Measurements from ENCODE around the gene TRABD2A.
"Not testable (repeated sequence)": the region's sequence is repeated elsewhere in the genome, so short reads cannot be mapped to it uniquely, and the experiment has no call there.

Gene TRABD2A

DNA sequence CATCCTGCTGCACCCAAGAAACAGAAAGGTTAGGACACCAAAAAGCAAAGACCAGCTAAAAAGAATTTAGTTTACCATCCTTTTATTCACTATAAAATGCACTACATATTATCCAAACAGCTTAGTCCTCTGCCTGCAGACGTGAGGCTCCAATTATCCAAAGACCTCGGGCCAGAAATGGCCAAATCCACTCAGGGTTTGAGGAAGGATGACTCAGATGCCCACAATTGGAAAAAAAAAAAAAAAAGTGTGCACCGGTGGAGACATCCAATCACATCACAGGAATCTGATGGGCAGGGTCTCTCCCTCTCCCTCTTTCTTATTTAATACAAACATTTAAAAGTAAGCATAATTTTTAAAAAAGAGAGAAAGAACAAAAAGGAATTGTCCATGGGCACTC lies 65.7 kb downstream of the TRABD2A start:
- no peak for FAIRE-seq

DNA sequence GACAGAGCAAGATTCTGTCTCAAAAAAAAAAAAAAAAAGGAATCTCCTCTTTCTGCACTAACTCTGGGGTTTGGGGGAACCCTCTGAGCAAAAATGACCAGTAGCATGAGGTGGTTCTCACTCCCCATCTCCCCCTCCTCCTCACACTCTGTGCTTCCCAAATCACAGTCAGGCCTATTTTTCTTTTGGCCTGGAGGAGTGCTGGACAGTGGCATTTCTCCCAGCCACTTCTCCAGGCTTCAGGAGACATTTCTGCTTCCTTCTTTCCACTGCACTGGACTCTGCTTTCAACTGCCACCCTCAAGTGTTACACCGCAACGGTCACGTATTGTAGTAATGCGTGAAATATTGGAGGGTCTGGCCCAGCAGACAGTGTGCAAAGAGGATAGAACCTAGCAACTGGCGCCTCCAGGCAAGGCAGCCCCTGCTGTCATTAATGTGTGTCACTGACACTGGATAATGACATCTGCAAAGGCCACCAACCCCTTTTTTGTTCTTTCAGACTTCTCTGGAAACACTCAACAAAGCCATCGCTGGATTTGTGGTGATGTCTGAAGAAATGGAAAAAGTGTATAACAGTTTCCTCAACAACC lies 68.9 kb downstream of the TRABD2A start:
- no peak for FAIRE-seq

DNA sequence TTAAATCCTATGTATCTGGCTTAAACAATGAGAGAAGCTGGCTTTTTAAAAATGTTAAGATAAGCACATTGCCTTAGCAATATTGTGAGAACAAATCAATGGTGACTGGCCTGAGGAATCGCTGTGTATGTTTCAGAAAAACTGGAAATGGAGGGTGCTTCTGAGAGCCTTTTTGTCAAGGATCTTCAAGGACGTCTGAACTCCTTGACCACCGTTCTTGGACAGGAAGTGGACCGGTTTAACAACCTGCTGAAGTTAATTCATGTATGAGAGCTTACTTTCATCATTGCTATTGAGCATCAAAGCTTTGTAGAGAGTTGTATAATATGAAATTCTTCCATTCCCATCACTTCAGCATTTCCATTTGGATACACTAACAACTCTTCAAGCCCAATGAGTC lies 72.6 kb downstream of the TRABD2A start:
- no peak for FAIRE-seq

DNA sequence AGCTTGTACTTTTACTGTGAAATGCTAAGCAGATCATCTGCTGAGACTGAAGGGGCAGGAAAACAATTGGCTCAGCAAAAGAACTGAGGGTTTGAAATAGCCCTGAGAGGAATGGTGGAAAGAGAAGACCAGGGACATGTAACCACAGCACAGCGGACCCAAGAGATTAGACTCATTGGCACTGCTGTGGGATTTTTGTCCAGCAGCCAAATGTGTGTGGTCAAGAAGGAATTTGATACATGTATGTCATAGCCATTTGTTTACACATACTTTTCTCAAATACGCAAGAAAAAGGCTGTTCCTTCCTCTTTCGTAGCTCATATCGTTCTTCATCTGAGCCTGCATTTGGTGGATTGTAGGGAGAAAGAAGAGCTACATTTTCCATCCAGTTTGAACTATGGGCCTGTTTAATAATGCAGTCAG lies 73.8 kb downstream of the TRABD2A start:
- FAIRE-seq, result peak; percentile 50

DNA sequence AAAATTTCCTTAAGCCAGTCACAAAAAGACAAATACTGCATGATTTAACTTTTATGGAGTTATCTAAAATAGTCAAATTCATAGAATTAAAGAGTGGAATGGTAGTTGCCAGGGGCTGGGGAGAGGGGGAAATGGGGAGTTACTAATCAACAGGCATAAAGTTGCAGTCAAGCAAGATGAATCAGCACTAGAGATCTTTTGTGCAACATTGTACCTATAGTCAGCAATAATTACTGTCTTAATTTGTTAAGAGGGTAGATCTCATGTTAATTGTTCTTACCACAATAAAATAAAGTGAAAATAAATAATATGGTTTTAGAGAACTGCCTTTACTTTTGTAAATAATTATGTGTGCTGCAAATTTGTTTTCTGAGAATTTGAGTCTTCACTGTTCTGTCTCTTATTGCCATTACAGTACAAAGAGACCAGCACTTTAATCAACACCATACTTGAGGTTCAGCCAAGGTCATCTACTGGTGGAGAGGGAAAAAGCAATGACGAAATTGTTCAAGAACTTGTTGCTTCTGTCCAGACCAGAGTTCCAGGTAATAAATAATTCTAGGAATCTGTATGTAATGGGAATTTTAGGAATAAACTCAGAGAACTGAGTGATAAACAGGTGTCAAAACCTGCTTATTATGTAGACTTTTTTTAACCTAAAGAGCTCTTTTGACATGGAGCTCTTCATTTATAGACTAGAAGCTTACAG lies 75.5 kb downstream of the TRABD2A start:
- FAIRE-seq, result peak; percentile 48

DNA sequence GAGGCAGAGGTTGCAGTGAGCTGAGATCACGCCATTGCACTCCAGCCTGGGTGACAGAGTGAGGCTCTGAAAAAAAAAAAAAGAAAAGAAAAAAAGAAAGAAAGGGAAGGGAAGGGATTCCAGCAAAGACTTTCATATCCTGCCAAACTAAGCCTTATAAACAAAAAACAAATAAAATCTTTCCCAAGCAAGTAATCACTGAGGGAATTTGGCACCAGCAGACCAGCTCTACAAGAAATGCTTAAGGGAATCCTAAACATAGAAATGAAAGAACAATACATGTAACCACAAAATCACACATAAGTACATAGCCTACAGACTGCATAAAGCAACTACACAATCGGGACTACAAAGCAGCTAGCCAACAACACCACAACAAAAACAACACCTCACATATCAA lies 79.1 kb downstream of the TRABD2A start:
- FAIRE-seq, result no peak

DNA sequence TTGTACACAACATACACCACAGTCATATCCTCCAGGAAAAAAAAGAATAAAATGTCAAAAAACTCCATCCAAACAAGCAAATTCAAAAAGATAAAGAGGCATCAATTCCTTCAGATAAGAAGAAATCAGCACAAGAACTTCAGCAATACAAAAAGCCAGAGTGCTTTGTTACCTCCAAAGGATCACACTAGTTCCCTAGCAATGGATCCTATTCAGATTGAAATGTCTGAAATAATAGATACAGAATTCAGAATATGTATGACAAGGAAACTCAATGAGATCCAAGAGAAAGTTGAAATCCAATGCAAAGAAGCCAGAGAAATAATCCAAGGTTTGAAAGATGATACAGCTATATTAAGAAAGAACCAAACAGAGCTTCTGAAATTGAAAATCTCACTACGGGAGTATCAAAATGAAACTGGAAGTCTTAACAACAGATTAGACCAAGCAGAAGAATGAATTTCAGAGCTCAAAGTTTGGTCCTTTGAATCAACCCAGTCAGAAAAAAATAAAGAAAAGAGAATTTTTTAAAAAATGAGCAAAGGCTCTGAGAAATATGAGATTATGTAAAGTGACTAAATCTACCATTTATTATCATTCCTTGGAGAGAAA lies 80.6 kb downstream of the TRABD2A start:
- no peak for FAIRE-seq

DNA sequence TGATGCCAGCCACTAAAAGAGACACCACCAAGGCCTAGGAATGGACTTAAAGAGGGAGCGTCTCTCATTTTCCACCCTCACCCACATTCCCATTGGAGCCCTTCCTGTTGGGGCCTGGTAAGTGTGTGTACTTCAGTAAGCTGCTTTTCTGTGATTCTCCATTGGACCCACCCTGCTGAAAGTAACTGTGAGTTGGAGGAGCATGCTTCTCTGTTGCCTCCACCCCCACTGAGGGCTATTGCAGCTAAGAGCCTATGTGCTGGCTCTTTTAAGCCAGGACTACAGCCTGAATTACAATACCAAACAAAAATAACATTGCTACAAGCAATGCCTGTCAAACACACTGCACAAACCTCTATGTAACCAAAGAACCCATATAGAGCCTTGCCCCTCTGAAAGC lies 81.1 kb downstream of the TRABD2A start:
- FAIRE-seq, result no peak

DNA sequence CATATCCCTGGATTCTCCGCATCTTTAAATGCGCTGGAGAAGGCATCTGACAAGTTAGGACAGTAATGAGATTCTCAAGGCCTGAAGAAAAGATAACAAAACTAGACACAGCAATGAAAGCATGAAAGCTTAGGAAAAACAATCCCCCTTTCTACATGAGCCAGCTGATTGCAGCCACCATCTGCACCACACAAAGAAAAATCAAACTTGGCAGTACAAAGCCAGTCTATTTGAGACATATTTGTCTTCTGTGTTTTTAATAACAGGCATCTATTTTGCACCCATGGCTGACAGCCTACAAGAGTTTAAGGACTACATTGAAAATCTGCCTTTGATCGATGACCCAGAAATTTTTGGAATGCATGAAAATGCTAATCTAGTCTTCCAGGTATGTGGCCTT lies 83.6 kb downstream of the TRABD2A start:
- no peak for FAIRE-seq

DNA sequence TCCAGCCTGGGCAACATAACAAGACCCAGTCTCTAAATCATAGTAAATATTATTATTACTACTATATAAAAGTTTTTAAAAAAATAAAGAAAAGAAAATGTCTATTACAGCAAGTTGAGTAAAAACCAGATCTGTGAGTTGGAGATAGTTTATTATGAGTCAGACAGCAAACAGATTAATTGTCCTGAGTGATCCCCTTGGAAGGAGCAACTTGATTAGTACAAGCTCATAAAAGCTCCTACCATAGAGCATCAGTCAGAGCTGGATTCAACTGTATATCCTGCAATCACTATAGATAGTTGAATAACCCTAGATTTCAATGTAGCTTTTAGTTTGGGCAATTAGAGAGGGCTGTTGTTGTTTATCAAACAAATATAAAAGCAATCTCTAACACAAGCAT lies 84.1 kb downstream of the TRABD2A start:
- FAIRE-seq, result no peak

DNA sequence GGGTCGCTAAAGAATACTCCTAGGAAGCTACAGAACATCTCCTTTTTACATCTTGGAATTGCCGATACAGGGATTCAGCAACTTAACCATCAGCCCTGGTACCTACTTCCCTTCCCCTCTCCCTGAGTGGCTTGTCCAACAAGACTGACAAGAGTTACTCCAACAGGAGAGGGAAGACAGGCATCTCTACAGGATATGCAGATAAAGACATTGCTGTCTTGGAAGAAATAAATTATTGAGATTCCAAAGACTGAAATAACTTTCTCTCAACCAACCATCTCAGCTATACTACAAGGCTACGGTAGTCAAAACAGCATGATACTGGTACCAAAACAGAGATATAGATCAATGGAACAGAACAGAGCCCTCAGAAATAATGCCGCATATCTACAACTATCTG lies 87.2 kb downstream of the TRABD2A start:
- FAIRE-seq, result no peak

DNA sequence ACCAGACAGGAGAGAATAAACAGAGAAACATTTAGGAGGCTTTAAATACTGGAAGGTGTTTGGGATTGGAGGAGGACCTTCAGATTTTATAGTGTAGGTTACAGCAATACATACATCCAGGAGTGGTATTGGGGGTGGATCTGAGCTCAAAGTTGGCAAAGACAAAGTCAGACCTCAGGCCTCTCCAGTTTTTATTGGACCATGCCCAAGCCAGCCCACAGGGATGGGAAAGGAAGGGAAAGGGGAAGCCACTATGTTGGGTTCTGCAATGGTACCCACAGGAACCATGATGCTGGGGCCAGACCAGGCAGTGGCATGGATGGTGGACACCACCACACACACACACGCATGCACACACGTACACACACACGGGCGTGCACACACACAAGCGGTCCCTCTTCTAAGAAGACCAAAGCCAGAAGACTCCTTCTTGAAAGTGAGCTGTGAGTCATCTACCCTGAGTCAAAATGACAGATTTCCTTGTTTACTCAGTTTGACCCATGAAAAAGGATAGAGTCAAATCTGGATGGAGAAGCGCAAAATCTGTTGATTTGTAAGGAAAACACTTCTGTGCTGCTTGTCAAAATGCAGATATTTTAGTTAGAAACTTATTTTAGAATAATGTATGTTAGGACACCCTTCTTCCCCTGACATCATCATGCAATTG lies 87.9 kb downstream of the TRABD2A start:
- FAIRE-seq, result no peak

DNA sequence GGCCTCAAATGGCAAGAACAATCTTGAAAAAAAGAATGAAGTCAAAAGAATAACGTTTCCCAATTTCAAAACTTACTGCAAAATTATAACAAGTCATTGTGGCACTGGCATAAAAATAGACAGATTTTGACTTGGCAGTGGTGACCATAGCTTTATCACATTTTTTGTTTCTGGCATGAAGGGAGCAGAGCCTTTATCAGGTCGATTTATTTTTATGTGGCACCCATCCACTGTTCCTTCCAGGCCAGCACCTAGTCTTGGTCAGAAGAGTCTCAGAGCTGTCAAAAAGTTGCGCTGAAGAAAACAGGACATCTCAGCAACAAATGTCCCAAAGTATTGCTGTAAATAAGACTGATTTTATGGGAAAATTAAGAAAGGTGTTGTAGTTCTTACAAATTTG lies 92.4 kb downstream of the TRABD2A start:
- no peak for FAIRE-seq

DNA sequence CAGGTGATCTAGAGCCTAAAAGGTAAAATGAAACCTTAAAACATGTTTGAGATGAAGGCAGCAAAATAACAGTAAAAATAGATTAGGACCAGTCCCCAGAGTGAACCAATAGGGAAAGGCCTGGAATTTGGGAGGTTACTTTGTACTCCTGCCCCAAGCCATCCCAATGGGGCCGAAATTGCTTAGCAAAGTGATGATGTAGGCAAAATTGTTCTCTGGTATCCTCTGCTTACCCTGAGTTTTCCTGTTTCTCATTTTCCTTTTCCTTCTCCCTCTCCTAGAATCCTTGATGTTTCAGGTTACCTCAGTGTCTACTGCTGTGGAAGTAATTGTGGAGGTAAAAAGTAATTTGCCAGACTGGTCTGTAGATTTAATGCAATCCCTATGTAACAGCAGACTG lies 92.9 kb downstream of the TRABD2A start:
- no peak for FAIRE-seq

DNA sequence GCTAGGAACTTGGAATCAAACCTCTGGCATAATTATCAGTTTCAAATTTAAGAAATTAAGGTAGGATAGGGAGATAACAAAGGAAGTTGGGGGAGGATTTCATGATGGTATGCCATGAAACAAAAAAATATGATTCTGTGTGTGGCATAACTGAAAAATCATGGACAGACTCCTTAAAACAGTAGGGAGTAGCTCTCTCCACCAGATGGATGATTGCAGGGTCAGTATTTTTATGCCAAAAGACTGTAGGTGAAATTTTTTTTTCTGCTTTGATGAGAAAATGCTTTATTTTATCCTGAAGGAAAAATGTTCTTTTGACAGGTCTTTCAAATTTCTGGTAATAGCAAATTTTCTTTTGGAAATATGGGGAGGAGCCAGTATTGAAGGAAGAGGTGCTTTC lies 94.3 kb downstream of the TRABD2A start:
- no peak for FAIRE-seq

DNA sequence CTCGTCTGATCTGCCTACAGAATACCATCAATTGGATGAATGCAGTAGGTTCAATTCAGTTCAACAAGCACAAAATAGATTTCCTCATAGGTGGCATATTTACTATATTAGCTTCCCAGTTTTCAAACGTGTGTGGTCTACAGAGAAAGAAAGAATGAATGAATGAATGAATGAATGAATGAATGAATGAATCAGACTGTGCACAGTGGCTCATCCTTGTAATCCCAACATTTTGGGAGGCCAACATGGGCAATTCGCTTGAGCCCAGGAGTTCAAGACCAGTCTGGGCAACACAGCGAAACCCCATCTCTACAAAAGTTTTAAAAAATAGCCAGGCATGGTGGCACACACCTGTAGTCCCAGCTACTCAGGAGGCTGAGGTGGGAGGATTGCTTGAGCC lies 94.9 kb downstream of the TRABD2A start:
- FAIRE-seq, result no peak

DNA sequence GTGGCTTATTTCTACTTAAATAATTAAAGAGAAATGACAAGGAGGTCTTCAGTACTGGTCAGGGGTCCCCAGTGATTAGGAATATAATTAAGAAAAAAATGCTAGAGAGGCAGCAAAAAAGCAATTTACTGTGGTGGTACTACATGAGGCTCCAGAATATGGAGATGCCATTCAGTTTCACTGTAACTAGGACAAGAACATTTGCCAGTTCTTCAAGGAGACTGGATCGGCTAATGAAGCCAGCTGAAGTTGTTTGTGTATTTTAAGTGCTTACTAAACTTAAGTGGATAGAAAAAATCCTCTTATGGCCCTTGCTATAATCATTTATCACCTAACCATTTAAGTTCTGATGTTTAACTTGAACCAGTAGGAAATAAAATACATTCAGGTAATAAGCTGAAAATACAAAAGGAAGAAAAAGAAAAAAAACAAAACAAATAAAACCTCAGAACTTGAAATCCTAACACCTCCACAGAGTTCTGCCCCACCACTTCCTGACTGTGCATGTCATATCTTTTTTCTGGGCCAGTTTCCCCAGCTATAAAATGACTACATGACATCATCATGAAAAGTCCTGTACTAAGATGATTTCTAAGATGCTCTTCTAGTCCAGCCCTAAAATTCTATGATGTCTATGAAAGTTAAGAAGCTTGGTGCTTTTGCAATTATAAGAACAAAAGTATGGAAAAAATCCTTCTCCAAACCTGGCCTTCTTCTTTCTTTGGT lies 98.0 kb downstream of the TRABD2A start:
- no peak for FAIRE-seq

DNA sequence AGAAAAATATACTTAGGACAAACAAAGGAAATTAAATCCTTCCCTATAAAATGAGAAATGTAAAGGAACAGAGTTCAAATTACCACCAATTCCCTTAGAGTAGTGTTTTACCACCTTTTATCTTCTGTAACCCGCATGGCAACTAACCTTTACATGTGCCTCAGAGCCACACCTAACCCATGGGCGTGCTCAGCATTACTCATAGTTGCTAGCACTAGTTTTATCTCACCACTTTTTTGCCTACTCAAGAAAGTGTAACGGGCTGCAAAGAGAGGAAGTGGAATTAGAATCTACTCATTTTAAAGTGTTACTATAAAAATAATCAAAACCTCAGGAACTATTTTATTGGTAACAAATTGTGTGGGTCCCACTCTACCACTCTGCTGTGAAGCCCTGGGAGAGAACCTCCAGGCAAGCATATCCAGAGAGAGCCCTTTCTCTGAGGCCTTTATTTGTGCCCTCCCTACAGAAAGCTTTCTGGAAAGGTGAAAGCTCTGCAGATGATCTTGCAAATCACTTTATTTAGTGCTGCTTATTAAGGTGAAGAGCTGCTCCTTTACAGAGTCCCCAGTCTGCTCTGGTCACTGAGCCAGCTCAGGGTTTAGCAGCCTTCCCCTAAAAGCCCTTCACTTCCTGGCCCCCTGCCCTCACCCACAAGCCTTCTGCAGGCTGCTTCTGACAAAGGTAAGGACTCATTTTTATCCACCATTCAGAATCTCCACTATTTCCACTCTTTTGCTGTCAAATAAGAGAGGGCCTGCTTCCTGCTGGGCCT lies 98.8 kb downstream of the TRABD2A start:
- FAIRE-seq, result no peak

DNA sequence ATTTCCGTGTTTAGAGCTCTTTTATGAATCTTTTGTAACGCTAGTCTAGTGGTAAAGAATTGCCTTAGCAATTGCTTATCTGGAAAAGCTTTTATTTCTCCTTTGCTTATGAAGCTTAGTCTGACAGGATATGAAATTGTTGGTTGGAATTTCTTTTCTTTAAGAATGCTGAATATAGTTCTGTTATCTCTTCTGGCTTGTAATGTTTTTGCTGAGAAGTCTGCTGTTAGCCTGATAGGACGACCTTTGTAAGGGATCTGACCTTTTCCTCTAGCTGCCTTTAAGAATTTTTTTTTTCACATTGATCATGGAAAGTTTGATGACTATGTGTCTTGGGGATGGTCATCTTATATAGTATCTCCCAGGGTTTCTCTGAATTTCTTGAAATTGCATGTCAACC lies 101.1 kb downstream of the TRABD2A start:
- FAIRE-seq, result no peak

DNA sequence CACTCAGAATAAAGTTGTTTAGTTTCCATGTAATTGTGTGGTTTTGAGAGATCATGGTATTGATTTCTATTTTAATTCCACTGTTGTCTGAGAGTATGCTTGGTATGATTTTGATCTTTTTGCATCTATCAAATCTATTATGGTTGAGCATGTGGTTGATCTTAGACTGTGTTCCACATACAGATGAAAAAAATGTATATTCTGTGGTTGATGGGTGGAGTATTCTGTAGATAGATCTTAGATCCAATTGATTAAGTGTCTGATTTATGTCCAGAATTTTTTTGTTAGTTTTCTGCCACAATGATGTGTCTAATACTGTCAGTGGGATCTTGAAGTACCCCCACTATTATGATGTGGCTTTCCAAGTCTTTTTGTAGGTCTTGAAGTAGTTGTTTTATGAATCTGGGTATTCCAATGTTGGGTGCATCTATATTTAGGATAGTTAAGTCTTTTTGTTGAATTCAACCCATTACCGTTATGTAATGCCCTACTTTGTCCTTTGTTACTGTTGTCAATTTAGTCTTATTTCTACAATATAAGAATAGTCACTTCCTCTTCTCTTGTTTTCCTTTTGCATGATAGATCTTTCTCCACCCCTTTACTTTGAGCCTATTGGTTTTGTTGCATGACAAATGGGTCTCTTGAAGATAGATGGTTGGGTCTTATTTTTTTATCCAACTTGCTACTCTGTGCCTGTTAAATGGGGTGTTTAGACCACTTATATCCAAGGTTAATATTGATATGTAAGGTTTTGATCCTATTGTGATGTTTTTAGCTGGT lies 101.8 kb downstream of the TRABD2A start:
- FAIRE-seq, result no peak

DNA sequence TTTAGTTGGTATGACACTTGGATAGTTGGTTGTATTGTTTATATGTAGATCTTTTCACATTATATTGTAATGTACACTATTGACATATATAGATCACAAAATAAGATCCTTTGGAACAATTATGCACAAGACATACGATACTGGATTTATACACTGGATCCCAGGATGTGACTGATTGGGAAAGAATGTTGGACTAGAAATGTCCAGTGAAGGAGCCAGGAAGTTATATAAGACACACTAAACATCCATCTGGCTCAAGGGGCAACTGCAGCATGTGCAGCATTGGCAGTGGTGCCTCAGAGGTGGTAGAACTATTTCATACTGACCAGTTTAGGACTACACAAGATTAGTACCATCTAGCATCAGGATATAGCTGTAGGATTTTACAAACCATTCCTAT lies 104.9 kb downstream of the TRABD2A start:
- no peak for FAIRE-seq

DNA sequence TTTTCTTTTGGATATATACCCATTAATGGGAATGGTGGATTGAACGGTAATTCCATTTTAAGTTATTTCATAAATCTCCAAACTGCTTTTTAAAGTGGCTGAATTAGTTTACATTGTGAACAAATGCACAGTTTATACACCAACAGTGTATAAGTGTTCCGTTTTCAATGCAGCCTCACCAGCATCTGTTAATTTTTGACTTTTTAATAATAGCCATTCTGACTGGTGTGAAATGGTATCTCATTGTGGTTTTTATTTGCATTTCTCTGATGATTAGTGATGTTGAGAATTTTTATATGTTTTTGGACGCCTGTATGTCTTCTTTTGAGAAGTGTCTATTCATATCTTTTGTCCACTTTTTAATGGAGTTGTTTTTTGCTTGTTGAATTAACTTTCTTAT lies 107.3 kb downstream of the TRABD2A start:
- not testable (repeated sequence) for FAIRE-seq

Data from endometrium (tissue), 2 donors.